HUES48 (cell line): Measurements from ENCODE around the gene MRPL28.
"Not testable (repeated sequence)": the region's sequence is repeated elsewhere in the genome, so short reads cannot be mapped to it uniquely, and the experiment has no call there.

Experiments
- H3K27ac ChIP-seq: one replicate; pipeline ENCODE4 v1.7.0; 2013; ENCODE audit warnings: low read depth, low read length, inconsistent platforms
- H3K27me3 ChIP-seq: 2 replicates; pipeline ENCODE4 v1.6.1; 2013; ENCODE audit warnings: mild to moderate bottlenecking, low read length; ENCODE audit not compliant: control insufficient read depth, insufficient read depth
- H3K36me3 ChIP-seq: 2 replicates; pipeline ENCODE4 v1.6.1; 2013; ENCODE audit warnings: low read length; ENCODE audit not compliant: control insufficient read depth, insufficient read depth
- H3K4me1 ChIP-seq: 2 replicates; pipeline ENCODE4 v1.6.1; 2013; ENCODE audit warnings: mild to moderate bottlenecking, low read length; ENCODE audit not compliant: control insufficient read depth, insufficient read depth
- H3K4me3 ChIP-seq: 2 replicates; pipeline ENCODE4 v1.5.1; 2013; ENCODE audit warnings: mild to moderate bottlenecking, low read depth, low read length
- H3K9ac ChIP-seq: 2 replicates; pipeline ENCODE4 v1.6.1; 2013; ENCODE audit warnings: mild to moderate bottlenecking, low read depth, low read length, moderate library complexity
- H3K9me3 ChIP-seq: 2 replicates; pipeline ENCODE4 v1.6.1; 2013; ENCODE audit warnings: low read length; ENCODE audit not compliant: control insufficient read depth, insufficient read depth

The MRPL28 gene

DNA sequence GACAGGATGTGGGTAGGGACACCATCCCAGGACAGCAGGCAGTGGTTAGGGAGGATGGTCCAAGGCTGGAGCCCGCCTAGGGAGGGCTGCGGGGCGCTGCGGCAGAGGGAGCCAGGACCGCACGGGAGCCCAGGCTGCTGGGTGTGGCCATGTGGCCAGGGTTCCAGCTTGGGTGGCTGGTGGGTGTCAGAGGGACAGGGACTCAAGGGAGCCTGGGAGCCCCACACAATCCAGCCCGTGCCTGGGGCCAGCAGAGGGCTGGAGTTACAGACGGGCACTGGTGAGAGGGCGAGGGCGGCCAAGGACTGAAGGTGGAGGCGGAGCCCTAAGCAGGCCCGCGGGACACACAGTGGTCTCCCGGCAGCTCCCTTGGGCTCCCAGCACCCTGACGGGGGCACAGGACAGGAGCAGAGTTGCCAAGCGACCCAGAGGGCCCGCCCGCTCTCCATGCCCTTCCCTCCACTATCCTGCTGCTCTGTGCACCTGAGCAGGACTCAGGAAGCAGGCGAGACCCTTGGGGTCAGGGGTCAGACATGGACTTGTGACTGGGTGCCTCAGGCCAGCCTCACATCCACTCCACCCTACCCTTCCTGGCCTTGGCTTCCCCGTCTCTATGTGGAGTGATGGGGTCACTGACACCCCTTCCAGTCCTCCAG lies 7.1 kb downstream of the MRPL28 start:
- Histone ChIP-seq H3K4me1 (no peaks in the 10 kb centered on the region), H3K36me3 (peaks cover 22% of the 10 kb centered on the region), H3K27ac (no peak overlapping the region), H3K9me3 (no peaks in the 10 kb centered on the region), H3K27me3 (no peaks in the 10 kb centered on the region), H3K9ac (no peak overlapping the region), H3K4me3 (no peak overlapping the region)

DNA sequence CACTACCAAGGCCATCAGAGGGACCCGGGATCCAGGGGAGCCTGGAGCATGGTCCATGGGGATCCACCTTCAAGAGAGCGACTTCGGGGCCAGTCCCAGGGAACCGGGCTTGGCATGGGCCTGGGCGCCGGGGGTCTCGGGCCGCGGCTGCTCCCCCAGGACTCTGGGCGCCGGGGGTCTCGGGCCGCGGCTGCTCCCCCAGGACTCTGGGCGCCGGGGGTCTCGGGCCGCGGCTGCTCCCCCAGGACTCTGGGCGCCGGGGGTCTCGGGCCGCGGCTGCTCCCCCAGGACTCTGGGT lies 7.7 kb downstream of the MRPL28 start:
- H3K36me3 ChIP-seq, result peaks cover 16% of the 10 kb centered on the region
- H3K9ac ChIP-seq, result not testable (repeated sequence)

GRCh38 chr16:361872-362701 lies 8.3 kb downstream of the MRPL28 start:
- Histone ChIP-seq H3K27me3 (no peaks in the 10 kb centered on the region), H3K4me1 (no peaks in the 10 kb centered on the region), H3K4me3 (no peak overlapping the region), H3K9me3 (no peaks in the 10 kb centered on the region), H3K27ac (no peak overlapping the region), H3K36me3 (peaks cover 10% of the 10 kb centered on the region), H3K9ac (no peak overlapping the region)

More for the DNA sequence above, 7.7 kb downstream of the MRPL28 start:
- not testable (repeated sequence) for H3K27me3 ChIP-seq, H3K9me3 ChIP-seq, H3K4me3 ChIP-seq, H3K27ac ChIP-seq, H3K4me1 ChIP-seq

- Histone ChIP-seq H3K9me3 (no peaks in the 10 kb centered on the region), H3K9ac (no peak overlapping the region), H3K36me3 (peaks cover 3% of the 10 kb centered on the region; the same call in 1 of the 2 replicates), H3K27me3 (no peaks in the 10 kb centered on the region), H3K27ac (no peak overlapping the region), H3K4me3 (no peak overlapping the region), H3K4me1 (no peaks in the 10 kb centered on the region)
These were observed 8.9 kb downstream of the MRPL28 start for GRCh38 chr16:361341-361871.

- no peak overlapping the region for H3K4me3 ChIP-seq
- no peak overlapping the region for H3K27ac ChIP-seq
- no peak overlapping the region for H3K9ac ChIP-seq
These were observed 9.5 kb downstream of the MRPL28 start for GRCh38 chr16:360698-361336.

DNA sequence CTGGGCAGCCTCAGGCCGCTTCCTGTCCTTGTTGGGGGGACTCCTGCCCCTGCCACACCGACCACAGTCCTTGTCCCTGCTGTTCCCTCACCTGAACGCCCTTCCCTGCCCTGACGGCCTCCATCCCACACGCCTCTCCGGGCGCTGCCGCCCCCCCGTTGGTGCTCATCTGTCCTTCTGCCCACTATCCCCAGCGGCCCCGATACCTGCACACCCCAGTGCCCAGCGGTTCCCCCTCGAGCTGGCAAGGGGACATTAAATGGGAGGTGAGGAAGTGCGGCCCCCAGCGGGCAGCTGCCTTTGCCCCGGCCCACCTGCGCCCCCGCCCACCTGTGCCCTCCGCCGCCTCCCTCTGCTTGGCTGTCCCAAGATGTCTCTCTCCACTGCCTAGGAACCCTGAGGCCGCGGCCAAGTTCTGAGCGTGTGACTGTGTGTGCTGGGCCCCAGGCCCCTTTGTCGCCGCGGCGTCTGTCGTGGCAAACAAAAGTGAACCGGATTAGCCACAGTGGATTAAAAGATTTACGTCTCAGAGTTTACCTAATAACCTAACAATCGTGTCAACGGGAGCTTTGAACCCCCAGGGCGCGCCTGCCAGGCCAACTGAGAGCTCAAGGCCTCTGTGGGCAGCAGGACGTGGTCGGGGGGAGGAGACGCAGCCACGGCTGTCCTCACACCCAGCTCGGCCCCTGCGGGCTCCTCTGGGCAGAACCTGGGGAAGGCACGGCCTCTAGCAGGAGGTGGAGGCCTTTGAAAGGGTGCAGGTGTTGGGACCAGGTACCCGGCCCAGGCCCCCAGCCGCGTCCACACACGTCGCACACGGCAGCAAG lies 10.3 kb downstream of the MRPL28 start:
- Histone ChIP-seq H3K4me3 (no peak overlapping the region), H3K36me3 (no peaks in the 10 kb centered on the region), H3K27ac (no peak overlapping the region), H3K9ac (no peak overlapping the region), H3K27me3 (no peaks in the 10 kb centered on the region), H3K4me1 (no peaks in the 10 kb centered on the region), H3K9me3 (no peaks in the 10 kb centered on the region)

More at GRCh38 chr16:360698-361336, 9.5 kb downstream of the MRPL28 start:
- Histone ChIP-seq H3K4me1 (no peaks in the 10 kb centered on the region), H3K36me3 (no peaks in the 10 kb centered on the region), H3K9me3 (no peaks in the 10 kb centered on the region), H3K27me3 (no peaks in the 10 kb centered on the region)

DNA sequence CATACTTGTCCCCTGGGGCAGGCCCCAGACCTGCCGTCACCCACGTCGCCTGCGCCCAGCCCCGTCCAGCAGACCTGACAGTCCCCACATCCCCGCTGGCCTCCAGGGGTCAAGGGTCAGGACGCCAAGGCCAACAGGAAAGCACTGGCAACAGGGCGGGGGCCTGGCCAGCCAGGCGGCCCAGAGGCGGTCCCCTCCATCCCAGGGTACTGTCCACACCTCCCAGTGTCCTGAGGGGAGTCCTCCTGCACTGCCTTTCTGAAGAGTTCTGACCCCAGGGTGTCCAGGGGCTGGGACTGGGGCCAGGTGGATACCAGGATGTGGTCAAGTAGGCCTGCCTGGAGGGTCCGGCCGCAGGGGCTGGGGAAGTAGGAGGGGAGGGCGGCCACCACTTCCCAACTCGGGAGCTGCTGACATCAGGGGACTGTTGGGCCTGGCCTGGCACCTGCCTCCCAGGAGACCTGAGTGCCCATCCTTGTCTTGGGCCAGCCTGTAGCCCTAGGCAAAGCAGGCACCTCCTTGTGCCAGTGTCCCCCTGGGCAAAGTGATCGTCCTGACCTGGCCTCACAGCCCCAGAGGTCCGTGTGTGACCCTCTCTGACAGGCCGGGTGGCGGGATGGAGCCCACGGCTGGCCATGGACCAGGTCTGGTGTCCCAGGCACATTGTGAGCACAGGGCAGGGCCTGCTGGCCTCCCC lies 11.1 kb downstream of the MRPL28 start:
- Histone ChIP-seq H3K4me1 (no peaks in the 10 kb centered on the region), H3K27me3 (no peaks in the 10 kb centered on the region), H3K4me3 (no peak overlapping the region), H3K9me3 (no peaks in the 10 kb centered on the region), H3K9ac (no peak overlapping the region), H3K27ac (no peak overlapping the region), H3K36me3 (no peaks in the 10 kb centered on the region)

- H3K27me3 ChIP-seq, result no peaks in the 10 kb centered on the region
- H3K9me3 ChIP-seq, result no peaks in the 10 kb centered on the region
- H3K36me3 ChIP-seq, result no peaks in the 10 kb centered on the region
- H3K4me1 ChIP-seq, result no peaks in the 10 kb centered on the region
- no peak overlapping the region for H3K4me3 ChIP-seq
- no peak overlapping the region for H3K27ac ChIP-seq
- no peak overlapping the region for H3K9ac ChIP-seq
These were observed 13.6 kb downstream of the MRPL28 start for GRCh38 chr16:356741-357140.

GRCh38 chr16:354971-355461 lies 15.3 kb downstream of the MRPL28 start:
- no peaks in the 10 kb centered on the region for H3K27me3 ChIP-seq
- H3K9ac ChIP-seq, result no peak overlapping the region
- no peak overlapping the region for H3K4me3 ChIP-seq
- peaks cover 6% of the 10 kb centered on the region for H3K36me3 ChIP-seq
- H3K9me3 ChIP-seq, result no peaks in the 10 kb centered on the region
- no peak overlapping the region for H3K27ac ChIP-seq
- no peaks in the 10 kb centered on the region for H3K4me1 ChIP-seq

GRCh38 chr16:354291-354881 lies 16.0 kb downstream of the MRPL28 start:
- Histone ChIP-seq H3K4me1 (no peaks in the 10 kb centered on the region), H3K27me3 (no peaks in the 10 kb centered on the region), H3K36me3 (peaks cover 11% of the 10 kb centered on the region), H3K9ac (no peak overlapping the region), H3K4me3 (no peak overlapping the region), H3K27ac (no peak overlapping the region), H3K9me3 (no peaks in the 10 kb centered on the region)
